Motor neuron (in vitro differentiated cells): ENCODE data around the gene ETHE1. TPM values are rescaled to one million over a fixed set of nuclear protein-coding genes. Genes with fewer than 3 reads are reported as not detected.
A peak's percentile ranks its signal among the peaks of the same experiment; 100 is the strongest.
"Not testable (repeated sequence)": the region's sequence is repeated elsewhere in the genome, so short reads cannot be mapped to it uniquely, and the experiment has no call there.

Experiments
- ATAC-seq, 8 experiments: fragments of 200-7000 bp; cut with Tn5 transposase; replicated peaks in 6 of 8; 2 replicates each; pipeline ENCODE4 v1.8.0; 2021; ENCODE audit warnings: mild to moderate bottlenecking in 8 of 8, moderate library complexity in 8 of 8
- H3K27ac ChIP-seq, 2 donors: fragments of 250-450 bp; sonication (Bioruptor Pico); 2 replicates each; pipeline ENCODE4 v1.9.0; 2021; ENCODE audit warnings: antibody characterized with exemption in 2 of 2, mild to moderate bottlenecking in 2 of 2, moderate library complexity in 1 of 2
- H3K4me1 ChIP-seq, 2 donors: fragments of 250-450 bp; sonication (Bioruptor Pico); replicated peaks in 1 of 2; 2 replicates each; pipeline ENCODE4 v1.6.1; 2021; ENCODE audit warnings: antibody characterized with exemption in 2 of 2, mild to moderate bottlenecking in 2 of 2, moderate library complexity in 1 of 2
- H3K4me3 ChIP-seq, 5 donors: fragments of 250-450 bp; sonication (Bioruptor Pico); 2 replicates each; pipeline ENCODE4 v1.9.0; 2021; ENCODE audit warnings: antibody characterized with exemption in 5 of 5, mild to moderate bottlenecking in 5 of 5, moderate library complexity in 4 of 5
- WGBS, 10 experiments: fragments of 450-650 bp; shearing (Covaris generic); methylation state at CpG; one replicate each; pipeline ENCODE4 v1.0.0; 2022; 5-methylcytosine and 5-hydroxymethylcytosine counted together
- in situ Hi-C, 9 experiments: fragments of 400-800 bp; cut with MboI; loops; one replicate each; pipeline ENCODE4 v1.15.0; 2021; ENCODE audit warnings: low sequenced_read_pairs in 9 of 9, low pct_unique_long_range_greater_than_20kb in 2 of 9; ENCODE audit not compliant: unreplicated experiment in 9 of 9
- total RNA-seq, 8 experiments: library from RNA; unstranded; fragments of 300-600 nt; gene quantifications; 2 replicates each; pipeline versions ENCODE4 v1.2.3 to v1.2.4, GENCODE V29; 2022

Gene ETHE1
- total RNA-seq, 8 experiments from 2014 or later, result 11.5 to 70.2 (median 22.1) TPM

- 0 to 5% (median 2%) methylated on average over 1 to 14 of the region's 26 CpGs; no CpG with 5 or more reads in 6 of the 10 experiments for WGBS, 10 experiments
- in situ Hi-C loops, result loop anchor here in 1 of 9 experiments (10.0 kb wide), 1 partner anchor 81 kb away; no protein-coding TSS in a partner anchor
- ATAC-seq, result peak; percentile 1 to 42 (median 26)
- Histone ChIP-seq H3K4me1 (peaks cover 4 to 12% of the 10 kb centered on the region in 2 donors), H3K4me3 (peak overlapping the region; percentile 43 to 78 (median 53)), H3K27ac (no peak overlapping the region)
These were observed 897 bp downstream of the ETHE1 start for GRCh38 chr19:43525836-43526771.

- Histone ChIP-seq H3K4me1 (peaks cover 4 to 12% of the 10 kb centered on the region in 2 donors), H3K27ac (no peak overlapping the region), H3K4me3 (peak overlapping the region; percentile 2 to 78 (median 48))
- in situ Hi-C loops, result loop anchor here in 1 of 9 experiments (10.0 kb wide), 1 partner anchor 80 kb away; no protein-coding TSS in a partner anchor
- WGBS, 10 experiments, result 0 to 80% (median 25%) methylated on average over 1 to 9 of the region's 12 CpGs
- peak; percentile 7 to 63 (median 38) for ATAC-seq
These were observed 1.8 kb downstream of the ETHE1 start for GRCh38 chr19:43524922-43525835.

- in situ Hi-C loops, result loop anchor here in 1 of 9 experiments (10.0 kb wide), 1 partner anchor 79 kb away; no protein-coding TSS in a partner anchor
- H3K4me3 ChIP-seq, H3K27ac ChIP-seq, ATAC-seq: not testable (repeated sequence)
- peaks cover 4 to 12% of the 10 kb centered on the region in 2 donors for H3K4me1 ChIP-seq
- WGBS, 10 experiments, result 80 to 100% (median 100%) methylated on average over 1 to 7 of the region's 8 CpGs; no CpG with 5 or more reads in 2 of the 10 experiments
These were observed 3.3 kb downstream of the ETHE1 start for GRCh38 chr19:43523696-43524095.

- ATAC-seq, result no peak
- Histone ChIP-seq H3K4me1 (peaks cover 4 to 12% of the 10 kb centered on the region in 2 donors), H3K27ac (no peak overlapping the region), H3K4me3 (no peak overlapping the region)
- WGBS, 10 experiments, result 62 to 100% (median 86%) methylated on average over 1 to 5 of the region's 5 CpGs; no CpG with 5 or more reads in 3 of the 10 experiments
- in situ Hi-C loops, result loop anchor here in 1 of 9 experiments (10.0 kb wide), 1 partner anchor 78 kb away; no protein-coding TSS in a partner anchor
These were observed 4.1 kb downstream of the ETHE1 start for GRCh38 chr19:43522929-43523328.

GRCh38 chr19:43519436-43520088 is 7.4 kb downstream of the ETHE1 start:
- WGBS, 10 experiments, result 5 to 100% (median 53%) methylated on average over 1 to 8 of the region's 10 CpGs; no CpG with 5 or more reads in 1 of the 10 experiments
- Histone ChIP-seq H3K4me1 (no peaks in the 10 kb centered on the region), H3K4me3 (no peak overlapping the region), H3K27ac (no peak overlapping the region)
- ATAC-seq, result peak; percentile 46 to 75 (median 68)
- in situ Hi-C loops, result loop anchor here in 8 of 9 experiments (5.0 to 10.0 kb wide), 3 partner anchors 65 to 75 kb away; no protein-coding TSS in a partner anchor

- Histone ChIP-seq H3K27ac (no peak overlapping the region), H3K4me3 (no peak overlapping the region), H3K4me1 (no peaks in the 10 kb centered on the region)
- in situ Hi-C loops, result loop anchor here in 7 of 9 experiments (5.0 to 10.0 kb wide), 3 partner anchors 63 to 73 kb away; no protein-coding TSS in a partner anchor
- peak in 2 of 8 experiments; percentile 10 to 29 for ATAC-seq
- 25 to 100% (median 82%) methylated on average over 1 to 4 of the region's 4 CpGs; no CpG with 5 or more reads in 2 of the 10 experiments for WGBS, 10 experiments
These were observed 8.9 kb downstream of the ETHE1 start for GRCh38 chr19:43518051-43518450.

GRCh38 chr19:43512399-43512798 is 14.6 kb downstream of the ETHE1 start:
- not testable (repeated sequence) for H3K4me1 ChIP-seq, ATAC-seq, H3K27ac ChIP-seq, H3K4me3 ChIP-seq
- in situ Hi-C loops, result loop anchor here in 6 of 9 experiments (10.0 kb wide), 2 partner anchors 58 to 68 kb away; no protein-coding TSS in a partner anchor

- in situ Hi-C loops, result loop anchor here in 6 of 9 experiments (10.0 kb wide), 2 partner anchors 57 to 67 kb away; no protein-coding TSS in a partner anchor
- H3K4me3 ChIP-seq, result no peak overlapping the region
- no peak for ATAC-seq
- H3K4me1 ChIP-seq, result no peaks in the 10 kb centered on the region
- no peak overlapping the region for H3K27ac ChIP-seq
- WGBS, 10 experiments, result 80 to 100% (median 96%) methylated on average over 1 to 4 of the region's 5 CpGs; no CpG with 5 or more reads in 4 of the 10 experiments
These were observed 15.7 kb downstream of the ETHE1 start for GRCh38 chr19:43511324-43511723.

GRCh38 chr19:43510713-43511112 is 16.3 kb downstream of the ETHE1 start:
- Histone ChIP-seq H3K4me3 (no peak overlapping the region), H3K4me1 (no peaks in the 10 kb centered on the region), H3K27ac (no peak overlapping the region)
- ATAC-seq, result no peak
- in situ Hi-C loops, result loop anchor here in 6 of 9 experiments (10.0 kb wide), 2 partner anchors 56 to 66 kb away; no protein-coding TSS in a partner anchor
- WGBS, 10 experiments, result 76 to 100% (median 97%) methylated on average over 1 to 9 of the region's 9 CpGs; no CpG with 5 or more reads in 1 of the 10 experiments

GRCh38 chr19:43507880-43508279 is 19.1 kb downstream of the ETHE1 start:
- H3K4me3 ChIP-seq, result no peak overlapping the region
- H3K4me1 ChIP-seq, result peaks cover 0 to 6% of the 10 kb centered on the region in 2 donors
- in situ Hi-C loops, result no loop called here
- 17 to 100% (median 68%) methylated on average over 1 to 2 of the region's 2 CpGs; no CpG with 5 or more reads in 6 of the 10 experiments for WGBS, 10 experiments
- no peak for ATAC-seq
- H3K27ac ChIP-seq, result no peak overlapping the region

GRCh38 chr19:43506629-43507028 is 20.4 kb downstream of the ETHE1 start:
- no peak for ATAC-seq
- Histone ChIP-seq H3K4me1 (peaks cover 0 to 6% of the 10 kb centered on the region in 2 donors), H3K27ac (no peak overlapping the region), H3K4me3 (no peak overlapping the region)
- in situ Hi-C loops, result no loop called here
- whole genome bisulfite sequencing, 10 experiments, result 20 to 100% (median 84%) methylated on average over 1 to 5 of the region's 5 CpGs; no CpG with 5 or more reads in 3 of the 10 experiments
